Measurements from ENCODE around the gene COBLL1.
"Not testable (repeated sequence)": the region's sequence is repeated elsewhere in the genome, so short reads cannot be mapped to it uniquely, and the experiment has no call there.

The COBLL1 gene

DNA sequence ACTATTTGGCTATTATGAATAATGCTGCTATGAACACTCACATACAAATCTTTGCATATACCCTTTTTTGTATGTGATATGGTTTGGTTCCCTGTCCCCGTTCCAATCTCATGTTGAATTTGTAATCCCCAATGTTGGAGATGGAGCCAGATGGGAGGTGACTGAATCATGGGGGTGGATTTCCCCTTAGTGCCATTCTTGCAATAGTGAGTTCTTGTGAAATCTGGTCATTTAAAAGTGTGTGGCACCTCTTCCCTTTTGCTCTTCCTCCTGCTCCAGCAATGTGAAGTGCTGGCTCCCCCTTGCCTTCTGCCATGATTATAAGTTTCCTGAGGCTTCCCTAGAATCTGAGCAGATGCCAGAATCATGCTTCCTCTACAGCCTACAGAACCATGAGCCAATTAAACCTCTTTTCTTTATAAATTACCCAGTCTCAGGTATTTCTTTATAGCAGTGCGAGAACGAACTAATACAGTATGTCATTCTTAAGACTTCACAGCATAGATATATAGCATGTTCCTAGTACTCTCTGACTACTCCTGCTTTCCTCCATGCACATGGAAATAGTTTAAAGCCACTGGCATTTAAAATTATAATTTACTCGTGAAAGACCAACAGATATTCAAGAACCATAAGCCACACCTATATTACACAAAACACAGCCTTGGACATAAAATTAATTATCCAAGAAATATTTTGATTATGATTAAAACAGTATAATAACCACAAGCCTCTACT lies 75.2 kb downstream of the COBLL1 start:
- in situ Hi-C loops (cut with HindIII; ENCODE audit: low sequenced_read_pairs), result no loop called here
- H3K4me3 ChIP-seq (ENCODE audit: low read depth, low read length), result no peak overlapping the region
- TF ChIP-seq, protein P1, sequence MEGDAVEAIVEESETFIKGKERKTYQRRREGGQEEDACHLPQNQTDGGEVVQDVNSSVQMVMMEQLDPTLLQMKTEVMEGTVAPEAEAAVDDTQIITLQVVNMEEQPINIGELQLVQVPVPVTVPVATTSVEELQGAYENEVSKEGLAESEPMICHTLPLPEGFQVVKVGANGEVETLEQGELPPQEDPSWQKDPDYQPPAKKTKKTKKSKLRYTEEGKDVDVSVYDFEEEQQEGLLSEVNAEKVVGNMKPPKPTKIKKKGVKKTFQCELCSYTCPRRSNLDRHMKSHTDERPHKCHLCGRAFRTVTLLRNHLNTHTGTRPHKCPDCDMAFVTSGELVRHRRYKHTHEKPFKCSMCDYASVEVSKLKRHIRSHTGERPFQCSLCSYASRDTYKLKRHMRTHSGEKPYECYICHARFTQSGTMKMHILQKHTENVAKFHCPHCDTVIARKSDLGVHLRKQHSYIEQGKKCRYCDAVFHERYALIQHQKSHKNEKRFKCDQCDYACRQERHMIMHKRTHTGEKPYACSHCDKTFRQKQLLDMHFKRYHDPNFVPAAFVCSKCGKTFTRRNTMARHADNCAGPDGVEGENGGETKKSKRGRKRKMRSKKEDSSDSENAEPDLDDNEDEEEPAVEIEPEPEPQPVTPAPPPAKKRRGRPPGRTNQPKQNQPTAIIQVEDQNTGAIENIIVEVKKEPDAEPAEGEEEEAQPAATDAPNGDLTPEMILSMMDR (IDR thresholded peaks at IDR 0.05; ENCODE audit: low read depth, low read length), result no peak
- no peak for DNase-seq (ENCODE audit: low read depth, low spot score)

DNA sequence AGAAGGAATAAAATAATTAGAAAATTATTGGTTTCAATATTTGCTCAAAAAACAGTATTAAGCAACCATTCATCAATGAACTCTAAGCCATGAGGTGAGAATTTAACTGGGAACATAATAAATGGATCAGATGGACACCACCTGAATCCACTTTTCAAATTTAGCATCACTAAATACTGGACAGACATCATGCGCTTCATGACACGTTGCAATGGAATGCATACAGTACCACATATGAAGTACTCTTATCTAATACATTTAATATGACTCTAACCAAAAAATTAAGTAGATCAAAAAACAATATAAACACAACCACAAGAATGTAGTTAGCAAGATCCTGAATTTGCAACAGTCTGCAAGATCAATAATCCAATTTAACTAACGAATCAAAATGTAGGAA lies 76.6 kb downstream of the COBLL1 start:
- H3K4me3 ChIP-seq (ENCODE audit: low read depth, low read length), result no peak overlapping the region
- peak; percentile 31 for DNase-seq (ENCODE audit: low read depth, low spot score)
- TF ChIP-seq, protein P1 (IDR thresholded peaks at IDR 0.05; ENCODE audit: low read depth, low read length), result no peak
- in situ Hi-C loops (cut with HindIII; ENCODE audit: low sequenced_read_pairs), result no loop called here

DNA sequence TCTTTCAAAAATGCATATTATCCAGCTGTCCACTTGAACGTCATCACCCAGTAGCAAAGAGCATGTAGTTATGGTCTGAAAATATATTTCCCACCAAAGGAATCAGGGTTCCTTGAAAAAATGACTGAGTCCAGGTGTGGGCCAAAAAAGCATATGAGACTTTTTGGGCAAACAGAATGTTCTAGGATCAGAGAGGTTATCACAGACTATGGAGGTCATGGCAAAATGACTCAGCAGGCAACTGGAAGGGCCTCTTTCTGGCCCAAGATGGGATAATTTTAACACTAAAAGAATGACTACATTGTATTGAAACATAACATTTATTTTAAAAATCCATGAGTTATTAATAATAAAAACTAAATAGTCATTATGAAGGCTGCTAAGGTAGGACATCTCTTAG lies 77.1 kb downstream of the COBLL1 start:
- TF ChIP-seq, protein P1 (IDR thresholded peaks at IDR 0.05; ENCODE audit: low read depth, low read length), result no peak

DNA sequence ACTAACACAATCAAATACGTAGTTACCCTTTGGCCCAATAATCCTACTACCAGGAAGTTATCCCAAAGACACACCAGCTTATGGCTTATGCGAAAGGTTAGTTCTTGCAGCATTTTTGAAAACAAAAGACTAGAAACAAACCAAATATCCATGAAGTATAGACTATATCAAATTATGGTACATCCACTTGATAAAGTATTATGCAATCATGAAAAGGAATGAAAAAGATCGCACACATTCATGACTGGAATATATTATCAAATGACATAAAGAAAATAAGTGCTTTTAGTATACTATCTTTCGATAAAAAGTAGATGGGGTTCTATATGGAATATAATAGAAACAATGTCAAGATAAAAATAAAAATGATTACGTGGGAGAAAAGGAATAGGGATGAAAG lies 78.2 kb downstream of the COBLL1 start:
- no peak overlapping the region for H3K4me3 ChIP-seq (ENCODE audit: low read depth, low read length)
- in situ Hi-C loops (cut with HindIII; ENCODE audit: low sequenced_read_pairs), result no loop called here
- no peak for DNase-seq (ENCODE audit: low read depth, low spot score)
- TF ChIP-seq, protein P1 (IDR thresholded peaks at IDR 0.05; ENCODE audit: low read depth, low read length), result no peak

More for the DNA sequence above, 77.1 kb downstream of the COBLL1 start:
- no peak for DNase-seq (ENCODE audit: low read depth, low spot score)
- in situ Hi-C loops (cut with HindIII; ENCODE audit: low sequenced_read_pairs), result no loop called here
- no peak overlapping the region for H3K4me3 ChIP-seq (ENCODE audit: low read depth, low read length)

DNA sequence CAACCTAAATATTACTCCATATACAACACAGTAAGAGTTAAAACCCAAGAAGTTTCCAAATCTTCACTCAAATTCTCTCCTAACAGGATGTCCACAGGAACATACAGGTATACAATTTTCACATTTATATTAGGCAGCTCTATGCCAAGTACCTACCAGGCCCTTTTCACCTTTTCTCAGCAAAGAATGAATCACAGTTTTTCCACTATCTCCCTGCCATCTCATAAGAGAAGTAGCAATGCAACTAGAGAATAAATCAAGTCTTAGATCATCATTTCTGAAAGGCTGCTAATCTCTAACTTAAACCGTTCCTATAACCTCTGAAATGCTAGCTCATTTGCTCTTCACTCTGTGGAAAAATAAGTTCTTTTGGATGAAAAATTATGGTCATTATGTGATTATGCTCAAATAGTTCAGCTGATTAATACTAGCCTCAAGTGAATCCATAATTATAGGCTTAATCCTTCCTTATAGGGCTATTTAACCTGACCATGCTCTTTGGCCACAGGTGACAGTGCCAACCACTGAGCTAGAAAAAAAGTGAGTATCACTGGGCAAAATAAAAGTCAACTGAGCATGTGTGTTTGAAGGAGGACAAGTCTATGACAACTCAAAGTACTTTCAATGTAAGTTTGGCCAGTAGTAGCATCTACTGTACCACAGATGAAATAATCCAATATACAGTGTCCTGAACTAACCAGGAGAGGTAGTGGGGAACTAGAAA lies 79.7 kb downstream of the COBLL1 start:
- DNase-seq (ENCODE audit: low read depth, low spot score), result no peak
- in situ Hi-C loops (cut with HindIII; ENCODE audit: low sequenced_read_pairs), result no loop called here
- TF ChIP-seq, protein P1 (IDR thresholded peaks at IDR 0.05; ENCODE audit: low read depth, low read length), result no peak
- no peak overlapping the region for H3K4me3 ChIP-seq (ENCODE audit: low read depth, low read length)

DNA sequence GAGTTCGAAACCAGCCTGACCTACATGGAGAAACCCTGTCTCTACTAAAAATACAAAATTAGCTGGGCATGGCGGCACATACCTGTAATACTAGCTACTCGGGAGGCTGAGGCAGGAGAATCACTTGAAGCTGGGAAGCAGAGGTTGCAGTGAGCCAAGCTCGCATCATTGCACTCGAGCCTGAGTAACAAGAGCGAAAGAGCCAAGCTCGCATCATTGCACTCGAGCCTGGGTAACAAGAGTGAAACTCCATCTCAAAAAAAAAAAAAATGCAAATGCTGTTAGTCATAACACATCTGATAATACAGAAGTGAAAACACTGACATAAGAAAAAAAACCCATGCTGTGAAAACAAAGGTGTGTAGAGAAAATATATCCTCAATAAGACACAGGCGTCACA lies 80.4 kb downstream of the COBLL1 start:
- DNase-seq (ENCODE audit: low read depth, low spot score); in situ Hi-C loops (cut with HindIII; ENCODE audit: low sequenced_read_pairs); H3K4me3 ChIP-seq (ENCODE audit: low read depth, low read length): not testable (repeated sequence)

DNA sequence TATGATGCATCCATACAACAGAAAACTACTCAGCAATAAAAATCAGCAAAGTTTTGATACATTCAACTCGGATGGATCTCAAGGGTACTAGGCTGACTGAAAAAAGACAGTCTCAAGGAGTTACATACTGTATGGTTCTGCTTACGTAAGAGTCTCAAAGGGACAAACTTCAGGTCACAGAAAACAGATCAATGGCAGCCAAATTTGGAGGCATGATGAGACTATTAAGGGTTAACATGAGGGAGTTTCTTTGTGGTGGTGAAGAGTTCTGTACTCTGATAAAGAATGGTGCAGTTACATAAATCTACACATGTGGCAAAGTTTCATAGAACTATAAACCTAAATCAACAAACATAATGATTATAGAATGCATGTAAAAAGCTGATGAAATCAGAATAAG lies 81.4 kb downstream of the COBLL1 start:
- no peak overlapping the region for H3K4me3 ChIP-seq (ENCODE audit: low read depth, low read length)
- DNase-seq (ENCODE audit: low read depth, low spot score), result no peak
- in situ Hi-C loops (cut with HindIII; ENCODE audit: low sequenced_read_pairs), result no loop called here
- TF ChIP-seq, protein P1 (IDR thresholded peaks at IDR 0.05; ENCODE audit: low read depth, low read length), result no peak
